ENCODE results near the gene FAM25A. TPM values are rescaled to one million over a fixed set of nuclear protein-coding genes. Genes with fewer than 3 reads are reported as not detected.
"Not testable (repeated sequence)": the region's sequence is repeated elsewhere in the genome, so short reads cannot be mapped to it uniquely, and the experiment has no call there.

FAM25A gene
- polyA plus RNA-seq (2011; rRNA removed) (not detected in 2 replicates), polyA plus RNA-seq (2017; fragmentation: RNase III; extraction: RNeasy Plus Mini Kit Qiagen cat#74134 plus additional on column Dnase treatment) (not detected in 3 replicates), polyA minus RNA-seq (2011; rRNA and poly(A)+ RNA removed) (not detected in 2 replicates)
- polyA plus RNA-seq (2012; cell fraction: cytosol; rRNA removed) = 0.34 and 0.46 TPM in 2 replicates
- 0.62 TPM in 1 of 2 replicates, not detected in the other for polyA plus RNA-seq (2012; cell fraction: nucleus; rRNA removed)

DNA sequence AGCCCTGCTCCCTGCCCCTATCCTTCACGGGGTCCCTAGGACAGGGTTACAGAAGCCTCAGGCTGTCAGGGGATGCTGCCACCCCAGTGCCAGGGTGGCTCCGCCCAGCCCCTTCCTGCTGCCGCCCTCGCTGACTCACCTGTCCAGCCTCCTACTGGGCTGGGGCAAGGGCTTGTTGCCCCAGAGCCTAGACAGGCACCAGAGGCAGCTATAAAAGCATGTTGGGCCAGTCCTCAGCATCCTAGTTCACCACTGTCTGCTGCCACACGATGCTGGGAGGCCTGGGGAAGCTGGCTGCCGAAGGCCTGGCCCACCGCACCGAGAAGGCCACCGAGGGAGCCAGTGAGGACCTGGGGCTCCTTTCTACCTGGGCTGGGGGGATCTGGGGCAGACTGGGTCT, at the start of gene FAM25A:
Gene FAM25A, plus strand, starts transcription at position 239 of the 400 bp plus-strand sequence. Its CDS starts 31 bp downstream, at position 270.
- H3K9me3 ChIP-seq; POLR2A ChIA-PET; CTCF ChIA-PET; DNase-seq (ENCODE audit: low read depth in 1 of 2, low spot score in 1 of 2); ATAC-seq; H3K4me1 ChIP-seq; H3K4me3 ChIP-seq; H3K4me2 ChIP-seq; FAIRE-seq: not testable (repeated sequence)
- 0 out of 6 replicates have a peak within 1 kb of the TSS, but pooled peaks of 1 of the 2 experiments have one; percentile 58 for H3K27ac ChIP-seq
- no CpG with 5 or more reads among the region's 9 CpGs for WGBS (ENCODE audit: missing lambda C conversion rate)

- peak overlapping the region; percentile 59 for H3K4me3 ChIP-seq
- H3K9me3 ChIP-seq = no peaks in the 10 kb centered on the region
- H3K4me2 ChIP-seq = peak overlapping the region; percentile 88
- WGBS (ENCODE audit: missing lambda C conversion rate) = 4% methylated on average over 8 of the region's 20 CpGs
- peaks cover 42% of the 10 kb centered on the region for H3K4me1 ChIP-seq
- FAIRE-seq = no peak
- H3K27ac ChIP-seq = peak overlapping the region; percentile 87 to 96
- no peak for DNase-seq (ENCODE audit: low read depth in 1 of 2, low spot score in 1 of 2)
- ATAC-seq = peak; percentile 31 to 51; a peak in 5 of 6 replicates
- POLR2A ChIA-PET = interaction anchor here (0.6 to 1.6 kb wide), 8 partner anchors 11 to 215 kb away, joined by 3 to 9 read pairs (median 4); partner anchors contain the start of genes BMPR1A, GLUD1, MMRN2 and SHLD2
- CTCF ChIA-PET = interaction anchor here (0.7 to 7.2 kb wide), 4 partner anchors 11 to 211 kb away, joined by 3 to 57 read pairs (median 22); no protein-coding TSS in a partner anchor
- TF ChIP-seq, protein P1, sequence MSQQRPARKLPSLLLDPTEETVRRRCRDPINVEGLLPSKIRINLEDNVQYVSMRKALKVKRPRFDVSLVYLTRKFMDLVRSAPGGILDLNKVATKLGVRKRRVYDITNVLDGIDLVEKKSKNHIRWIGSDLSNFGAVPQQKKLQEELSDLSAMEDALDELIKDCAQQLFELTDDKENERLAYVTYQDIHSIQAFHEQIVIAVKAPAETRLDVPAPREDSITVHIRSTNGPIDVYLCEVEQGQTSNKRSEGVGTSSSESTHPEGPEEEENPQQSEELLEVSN (IDR thresholded peaks at IDR 0.05; ENCODE audit: borderline replicate concordance, low read depth) = no peak
- TF ChIP-seq SREBF2 (IDR thresholded peaks at IDR 0.05) (no peak), PHF8 (IDR thresholded peaks at IDR 0.05; ENCODE audit: borderline replicate concordance, low read depth) (peak; percentile 54; the same call in 1 of the 2 replicates), FOSL2 (IDR thresholded peaks at IDR 0.05) (no peak), FOSL2 (CRISPR knock-in tag; IDR thresholded peaks at IDR 0.05) (no peak), GATA3 (IDR thresholded peaks at IDR 0.05; ENCODE audit: borderline replicate concordance) (no peak), TFCP2L1 (CRISPR knock-in tag; IDR thresholded peaks at IDR 0.05) (no peak), POLR2A (IDR thresholded peaks at IDR 0.05; ENCODE audit: low read length) (peak; percentile 58), HEYL (CRISPR knock-in tag; IDR thresholded peaks at IDR 0.05) (no peak), CBX8 (IDR thresholded peaks at IDR 0.05) (no peak), KDM5A (IDR thresholded peaks at IDR 0.05) (no peak), SMC3 (IDR thresholded peaks at IDR 0.05) (no peak), ZNF302 (CRISPR knock-in tag; IDR thresholded peaks at IDR 0.05) (no peak), FOXS1 (CRISPR knock-in tag; IDR thresholded peaks at IDR 0.05) (no peak), RCOR1 (IDR thresholded peaks at IDR 0.05; ENCODE audit: low read depth, low read length) (no peak), JUNB (IDR thresholded peaks at IDR 0.05) (no peak), HDAC2 (IDR thresholded peaks at IDR 0.05) (no peak), NFE2L2 (conservative IDR thresholded peaks at IDR 0.05; ENCODE audit: low read length) (no peak), KDM1A (IDR thresholded peaks at IDR 0.05; ENCODE audit: low read depth) (no peak), TP53 (CRISPR knock-in tag; IDR thresholded peaks at IDR 0.05) (0 out of 2 replicates have a peak, but pooled peaks have one; percentile 11), JUN (IDR thresholded peaks at IDR 0.05) (0 out of 5 replicates have a peak, but pooled peaks of 1 of the 2 experiments have one; percentile 30), MAX (IDR thresholded peaks at IDR 0.05) (no peak), ZC3H11A (IDR thresholded peaks at IDR 0.05) (no peak), RNF2 (IDR thresholded peaks at IDR 0.05; ENCODE audit: borderline replicate concordance, low read depth) (no peak), HES2 (IDR thresholded peaks at IDR 0.05) (no peak)
- TF ChIP-seq, protein P2, sequence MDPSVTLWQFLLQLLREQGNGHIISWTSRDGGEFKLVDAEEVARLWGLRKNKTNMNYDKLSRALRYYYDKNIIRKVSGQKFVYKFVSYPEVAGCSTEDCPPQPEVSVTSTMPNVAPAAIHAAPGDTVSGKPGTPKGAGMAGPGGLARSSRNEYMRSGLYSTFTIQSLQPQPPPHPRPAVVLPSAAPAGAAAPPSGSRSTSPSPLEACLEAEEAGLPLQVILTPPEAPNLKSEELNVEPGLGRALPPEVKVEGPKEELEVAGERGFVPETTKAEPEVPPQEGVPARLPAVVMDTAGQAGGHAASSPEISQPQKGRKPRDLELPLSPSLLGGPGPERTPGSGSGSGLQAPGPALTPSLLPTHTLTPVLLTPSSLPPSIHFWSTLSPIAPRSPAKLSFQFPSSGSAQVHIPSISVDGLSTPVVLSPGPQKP (IDR thresholded peaks at IDR 0.05; ENCODE audit: low read depth, low read length) = no peak
- TF ChIP-seq, protein P3, sequence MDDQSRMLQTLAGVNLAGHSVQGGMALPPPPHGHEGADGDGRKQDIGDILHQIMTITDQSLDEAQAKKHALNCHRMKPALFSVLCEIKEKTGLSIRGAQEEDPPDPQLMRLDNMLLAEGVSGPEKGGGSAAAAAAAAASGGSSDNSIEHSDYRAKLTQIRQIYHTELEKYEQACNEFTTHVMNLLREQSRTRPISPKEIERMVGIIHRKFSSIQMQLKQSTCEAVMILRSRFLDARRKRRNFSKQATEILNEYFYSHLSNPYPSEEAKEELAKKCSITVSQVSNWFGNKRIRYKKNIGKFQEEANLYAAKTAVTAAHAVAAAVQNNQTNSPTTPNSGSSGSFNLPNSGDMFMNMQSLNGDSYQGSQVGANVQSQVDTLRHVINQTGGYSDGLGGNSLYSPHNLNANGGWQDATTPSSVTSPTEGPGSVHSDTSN (IDR thresholded peaks at IDR 0.05) = no peak
- TF ChIP-seq, protein P4, sequence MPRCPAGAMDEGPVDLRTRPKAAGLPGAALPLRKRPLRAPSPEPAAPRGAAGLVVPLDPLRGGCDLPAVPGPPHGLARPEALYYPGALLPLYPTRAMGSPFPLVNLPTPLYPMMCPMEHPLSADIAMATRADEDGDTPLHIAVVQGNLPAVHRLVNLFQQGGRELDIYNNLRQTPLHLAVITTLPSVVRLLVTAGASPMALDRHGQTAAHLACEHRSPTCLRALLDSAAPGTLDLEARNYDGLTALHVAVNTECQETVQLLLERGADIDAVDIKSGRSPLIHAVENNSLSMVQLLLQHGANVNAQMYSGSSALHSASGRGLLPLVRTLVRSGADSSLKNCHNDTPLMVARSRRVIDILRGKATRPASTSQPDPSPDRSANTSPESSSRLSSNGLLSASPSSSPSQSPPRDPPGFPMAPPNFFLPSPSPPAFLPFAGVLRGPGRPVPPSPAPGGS (IDR thresholded peaks at IDR 0.05) = no peak
- TF ChIP-seq, protein P5, sequence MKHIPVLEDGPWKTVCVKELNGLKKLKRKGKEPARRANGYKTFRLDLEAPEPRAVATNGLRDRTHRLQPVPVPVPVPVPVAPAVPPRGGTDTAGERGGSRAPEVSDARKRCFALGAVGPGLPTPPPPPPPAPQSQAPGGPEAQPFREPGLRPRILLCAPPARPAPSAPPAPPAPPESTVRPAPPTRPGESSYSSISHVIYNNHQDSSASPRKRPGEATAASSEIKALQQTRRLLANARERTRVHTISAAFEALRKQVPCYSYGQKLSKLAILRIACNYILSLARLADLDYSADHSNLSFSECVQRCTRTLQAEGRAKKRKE (CRISPR knock-in tag; IDR thresholded peaks at IDR 0.05; ENCODE audit: low read depth) = no peak
- TF ChIP-seq, protein P6, sequence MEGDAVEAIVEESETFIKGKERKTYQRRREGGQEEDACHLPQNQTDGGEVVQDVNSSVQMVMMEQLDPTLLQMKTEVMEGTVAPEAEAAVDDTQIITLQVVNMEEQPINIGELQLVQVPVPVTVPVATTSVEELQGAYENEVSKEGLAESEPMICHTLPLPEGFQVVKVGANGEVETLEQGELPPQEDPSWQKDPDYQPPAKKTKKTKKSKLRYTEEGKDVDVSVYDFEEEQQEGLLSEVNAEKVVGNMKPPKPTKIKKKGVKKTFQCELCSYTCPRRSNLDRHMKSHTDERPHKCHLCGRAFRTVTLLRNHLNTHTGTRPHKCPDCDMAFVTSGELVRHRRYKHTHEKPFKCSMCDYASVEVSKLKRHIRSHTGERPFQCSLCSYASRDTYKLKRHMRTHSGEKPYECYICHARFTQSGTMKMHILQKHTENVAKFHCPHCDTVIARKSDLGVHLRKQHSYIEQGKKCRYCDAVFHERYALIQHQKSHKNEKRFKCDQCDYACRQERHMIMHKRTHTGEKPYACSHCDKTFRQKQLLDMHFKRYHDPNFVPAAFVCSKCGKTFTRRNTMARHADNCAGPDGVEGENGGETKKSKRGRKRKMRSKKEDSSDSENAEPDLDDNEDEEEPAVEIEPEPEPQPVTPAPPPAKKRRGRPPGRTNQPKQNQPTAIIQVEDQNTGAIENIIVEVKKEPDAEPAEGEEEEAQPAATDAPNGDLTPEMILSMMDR (IDR thresholded peaks at IDR 0.05) = no peak
Observed at GRCh38 chr10:86970982-86971231, 49.2 kb upstream of the FAM25A start.

Data from A549 (cell line).